Ectodermal cell (in vitro differentiated cells): Measurements from ENCODE around the gene DAAM1.

Experiments
- H3K27ac ChIP-seq: 2 replicates; pipeline ENCODE4 v1.7.0; 2013; ENCODE audit warnings: mild to moderate bottlenecking, low read depth, low read length; ENCODE audit not compliant: insufficient read depth, poor library complexity, severe bottlenecking
- H3K27me3 ChIP-seq: 2 replicates; pipeline ENCODE4 v1.7.0; 2013; ENCODE audit warnings: mild to moderate bottlenecking, low read length; ENCODE audit not compliant: insufficient read depth, control insufficient read depth, poor library complexity, severe bottlenecking
- H3K36me3 ChIP-seq: one replicate; pipeline ENCODE4 v1.7.0; 2013; ENCODE audit warnings: low read length; ENCODE audit not compliant: control insufficient read depth, insufficient read depth
- H3K4me1 ChIP-seq: one replicate; pipeline ENCODE4 v1.7.0; 2013; ENCODE audit warnings: low read length; ENCODE audit not compliant: control insufficient read depth, insufficient read depth
- H3K4me3 ChIP-seq: 2 replicates; pipeline ENCODE4 v1.7.0; 2013; ENCODE audit warnings: low read depth, low read length, control low read depth; ENCODE audit not compliant: insufficient read depth
- H3K9me3 ChIP-seq: 2 replicates; pipeline ENCODE4 v1.7.0; 2013; ENCODE audit warnings: mild to moderate bottlenecking, low read length, moderate library complexity; ENCODE audit not compliant: control insufficient read depth
- WGBS, 2 experiments: methylation state at CpG; one replicate each; pipeline ENCODE4 v1.1.7; 2013; ENCODE audit warnings: missing lambda C conversion rate in 2 of 2; 5-methylcytosine and 5-hydroxymethylcytosine counted together

Gene DAAM1

DNA sequence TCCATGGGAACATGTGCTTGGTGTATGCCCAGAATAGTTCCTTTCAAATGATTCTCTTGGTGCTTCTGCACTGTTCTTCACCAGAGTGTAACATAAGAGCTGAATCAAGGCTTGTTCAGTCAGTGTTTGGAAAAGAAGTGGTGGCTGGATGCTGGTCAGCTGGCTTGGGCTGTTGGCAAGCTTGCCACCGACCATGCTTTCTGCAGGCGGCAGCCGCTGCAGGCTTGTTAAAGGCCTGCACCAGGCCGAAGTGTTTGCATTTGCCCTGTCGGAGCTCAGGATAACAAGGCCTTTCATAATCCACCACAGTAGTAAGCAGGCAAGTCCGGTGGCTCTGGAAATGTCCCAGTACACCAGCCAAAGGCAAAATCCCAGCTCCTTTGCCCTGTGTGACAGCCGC is 26.9 kb downstream of the DAAM1 start:
- Histone ChIP-seq H3K27ac (no peak overlapping the region), H3K27me3 (no peaks in the 10 kb centered on the region), H3K9me3 (no peaks in the 10 kb centered on the region), H3K4me1 (peaks cover 11% of the 10 kb centered on the region), H3K36me3 (no peaks in the 10 kb centered on the region), H3K4me3 (no peak overlapping the region)
- 89 to 92% methylated on average over 7 of the region's 7 CpGs for WGBS, 2 experiments

- Histone ChIP-seq H3K4me1 (peaks cover 11% of the 10 kb centered on the region), H3K27me3 (no peaks in the 10 kb centered on the region), H3K9me3 (no peaks in the 10 kb centered on the region), H3K36me3 (no peaks in the 10 kb centered on the region), H3K27ac (no peak overlapping the region), H3K4me3 (no peak overlapping the region)
- WGBS, 2 experiments, result 93 to 94% methylated on average over 4 of the region's 4 CpGs
Measured at GRCh38 chr14:59215757-59216156, 27.3 kb downstream of the DAAM1 start.

- WGBS, 2 experiments, result 85 to 94% methylated on average over 1 of the region's 1 CpG
- H3K9me3 ChIP-seq, result no peaks in the 10 kb centered on the region
- no peak overlapping the region for H3K4me3 ChIP-seq
- peaks cover 11% of the 10 kb centered on the region for H3K4me1 ChIP-seq
- H3K27me3 ChIP-seq, result no peaks in the 10 kb centered on the region
- H3K27ac ChIP-seq, result no peak overlapping the region
- H3K36me3 ChIP-seq, result no peaks in the 10 kb centered on the region
Measured at GRCh38 chr14:59217011-59217410, 28.5 kb downstream of the DAAM1 start.

GRCh38 chr14:59221568-59221967 is 33.1 kb downstream of the DAAM1 start:
- Histone ChIP-seq H3K27ac (no peak overlapping the region), H3K27me3 (no peaks in the 10 kb centered on the region), H3K4me1 (no peaks in the 10 kb centered on the region), H3K4me3 (no peak overlapping the region), H3K36me3 (no peaks in the 10 kb centered on the region), H3K9me3 (no peaks in the 10 kb centered on the region)
- WGBS, 2 experiments, result 82 to 87% methylated on average over 2 of the region's 2 CpGs

GRCh38 chr14:59224341-59224740 is 35.9 kb downstream of the DAAM1 start:
- Histone ChIP-seq H3K36me3 (no peaks in the 10 kb centered on the region), H3K9me3 (no peaks in the 10 kb centered on the region), H3K4me3 (no peak overlapping the region), H3K27me3 (no peaks in the 10 kb centered on the region), H3K27ac (no peak overlapping the region), H3K4me1 (no peaks in the 10 kb centered on the region)
- 93 to 96% methylated on average over 3 of the region's 3 CpGs for WGBS, 2 experiments

DNA sequence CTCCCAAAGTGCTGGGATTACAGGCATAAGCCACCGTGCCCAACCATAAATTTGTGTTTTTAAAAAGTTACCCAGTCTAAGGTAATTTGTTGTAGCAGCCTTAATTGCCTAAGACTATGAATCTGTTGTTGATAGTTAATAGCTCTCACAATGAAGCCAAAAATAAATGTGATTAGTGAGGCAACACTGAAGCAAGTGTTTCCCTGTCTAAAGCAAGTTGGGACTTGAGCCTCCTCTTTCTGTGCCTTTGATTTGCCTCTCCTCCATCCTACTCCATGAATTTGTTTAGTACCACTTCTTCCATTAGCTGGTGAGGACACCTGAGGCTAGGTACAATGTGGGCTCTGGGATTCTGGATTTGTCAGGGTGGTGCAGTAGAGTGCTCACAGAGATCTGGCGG is 36.8 kb downstream of the DAAM1 start:
- Histone ChIP-seq H3K36me3 (no peaks in the 10 kb centered on the region), H3K27me3 (no peaks in the 10 kb centered on the region), H3K4me1 (no peaks in the 10 kb centered on the region), H3K9me3 (no peaks in the 10 kb centered on the region), H3K27ac (no peak overlapping the region), H3K4me3 (no peak overlapping the region)
- 96 to 97% methylated on average over 2 of the region's 2 CpGs for WGBS, 2 experiments

DNA sequence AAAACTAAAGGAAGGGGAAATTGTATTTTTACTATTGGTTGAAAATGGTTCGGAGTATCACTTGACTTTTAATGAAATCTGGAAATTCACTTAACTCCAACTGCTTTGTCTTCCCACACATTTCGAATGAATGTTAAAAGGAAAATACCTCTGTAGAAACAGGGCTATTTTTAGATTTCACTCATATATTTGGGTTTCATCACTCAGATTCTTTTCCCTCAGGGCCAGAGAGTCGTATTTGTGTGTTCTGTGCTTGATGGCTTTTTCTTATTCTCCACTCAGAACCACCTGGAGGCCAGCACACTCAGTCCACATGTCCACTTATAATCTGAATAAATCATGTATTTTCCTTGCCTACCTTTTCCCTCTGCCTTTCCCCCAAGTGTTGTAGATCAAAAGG is 40.0 kb downstream of the DAAM1 start:
- Histone ChIP-seq H3K4me3 (no peak overlapping the region), H3K27me3 (no peaks in the 10 kb centered on the region), H3K36me3 (no peaks in the 10 kb centered on the region), H3K4me1 (no peaks in the 10 kb centered on the region), H3K9me3 (no peaks in the 10 kb centered on the region), H3K27ac (no peak overlapping the region)
- WGBS, 2 experiments, result 92 to 93% methylated on average over 2 to 3 of the region's 3 CpGs

- WGBS, 2 experiments, result 88 to 89% methylated on average over 2 to 3 of the region's 3 CpGs
- Histone ChIP-seq H3K4me1 (no peaks in the 10 kb centered on the region), H3K27me3 (no peaks in the 10 kb centered on the region), H3K9me3 (no peaks in the 10 kb centered on the region), H3K36me3 (no peaks in the 10 kb centered on the region), H3K27ac (no peak overlapping the region), H3K4me3 (no peak overlapping the region)
Measured at GRCh38 chr14:59229653-59230406, 41.4 kb downstream of the DAAM1 start.

GRCh38 chr14:59236195-59236594 is 47.7 kb downstream of the DAAM1 start:
- Histone ChIP-seq H3K4me3 (no peak overlapping the region), H3K4me1 (no peaks in the 10 kb centered on the region), H3K9me3 (no peaks in the 10 kb centered on the region), H3K27me3 (no peaks in the 10 kb centered on the region), H3K36me3 (no peaks in the 10 kb centered on the region), H3K27ac (no peak overlapping the region)
- WGBS, 2 experiments, result 93 to 98% methylated on average over 4 of the region's 4 CpGs

DNA sequence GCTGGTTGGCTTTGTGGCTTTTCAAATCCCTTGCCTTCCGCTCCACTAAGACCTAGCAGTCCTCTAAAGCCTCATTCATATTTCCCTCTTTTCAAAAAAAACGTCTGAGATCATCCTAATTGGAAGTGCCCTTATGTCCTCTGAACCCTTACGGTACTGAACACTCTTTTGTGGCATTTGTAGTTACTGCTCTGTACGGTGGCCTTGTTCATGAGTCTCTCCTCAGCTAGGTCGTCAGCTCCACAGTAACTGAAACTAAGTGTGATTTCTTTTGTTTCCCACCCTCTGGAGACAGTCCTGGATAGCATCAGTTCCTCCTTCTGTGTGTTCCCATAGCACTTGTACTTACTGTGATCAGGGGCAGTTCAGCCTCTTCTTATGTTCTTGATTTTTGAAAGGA is 49.7 kb downstream of the DAAM1 start:
- Histone ChIP-seq H3K4me1 (no peaks in the 10 kb centered on the region), H3K27ac (no peak overlapping the region)
- 83 to 86% methylated on average over 5 of the region's 5 CpGs for WGBS, 2 experiments

DNA sequence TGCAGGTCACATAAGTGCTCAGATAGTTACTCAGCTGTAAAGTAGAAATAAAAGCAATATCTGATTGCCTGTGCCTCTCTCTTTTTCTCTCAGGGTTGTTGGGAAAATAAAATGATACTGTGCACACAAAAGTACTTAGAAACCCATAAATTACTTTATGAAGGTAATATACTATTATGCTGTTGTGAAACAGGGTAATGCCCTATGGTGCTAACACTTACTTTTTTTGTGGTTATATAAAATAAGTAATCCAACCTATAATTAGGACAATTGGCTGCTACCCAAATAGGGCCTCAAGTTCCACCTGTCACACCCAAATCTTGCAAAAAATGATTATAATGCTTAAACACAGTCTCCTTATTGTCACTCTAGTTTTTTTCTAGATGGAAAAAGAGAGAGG is 50.6 kb downstream of the DAAM1 start:
- Histone ChIP-seq H3K27me3 (no peaks in the 10 kb centered on the region), H3K27ac (no peak overlapping the region), H3K36me3 (no peaks in the 10 kb centered on the region), H3K4me1 (no peaks in the 10 kb centered on the region), H3K9me3 (no peaks in the 10 kb centered on the region), H3K4me3 (no peak overlapping the region)

More for the DNA sequence above, 49.7 kb downstream of the DAAM1 start:
- Histone ChIP-seq H3K27me3 (no peaks in the 10 kb centered on the region), H3K4me3 (no peak overlapping the region), H3K36me3 (no peaks in the 10 kb centered on the region), H3K9me3 (no peaks in the 10 kb centered on the region)
